Measurements from ENCODE around the gene EFNB2. TPM values are rescaled to one million over a fixed set of nuclear protein-coding genes. Genes with fewer than 3 reads are reported as not detected.

Gene EFNB2
- total RNA-seq, result 10 to 100 TPM; 17.1 to 45.4 (median 28.3) TPM

GRCh38 chr13:106535552-106536243, at the start of gene EFNB2:
Gene EFNB2 (minus strand): TSS chr13:106535662. CDS start chr13:106534964, 698 bp downstream.
- peaks cover 29% of the 10 kb centered on the region for H3K4me1 ChIP-seq
- no peaks in the 10 kb centered on the region for H3K36me3 ChIP-seq
- TF ChIP-seq, protein P1, sequence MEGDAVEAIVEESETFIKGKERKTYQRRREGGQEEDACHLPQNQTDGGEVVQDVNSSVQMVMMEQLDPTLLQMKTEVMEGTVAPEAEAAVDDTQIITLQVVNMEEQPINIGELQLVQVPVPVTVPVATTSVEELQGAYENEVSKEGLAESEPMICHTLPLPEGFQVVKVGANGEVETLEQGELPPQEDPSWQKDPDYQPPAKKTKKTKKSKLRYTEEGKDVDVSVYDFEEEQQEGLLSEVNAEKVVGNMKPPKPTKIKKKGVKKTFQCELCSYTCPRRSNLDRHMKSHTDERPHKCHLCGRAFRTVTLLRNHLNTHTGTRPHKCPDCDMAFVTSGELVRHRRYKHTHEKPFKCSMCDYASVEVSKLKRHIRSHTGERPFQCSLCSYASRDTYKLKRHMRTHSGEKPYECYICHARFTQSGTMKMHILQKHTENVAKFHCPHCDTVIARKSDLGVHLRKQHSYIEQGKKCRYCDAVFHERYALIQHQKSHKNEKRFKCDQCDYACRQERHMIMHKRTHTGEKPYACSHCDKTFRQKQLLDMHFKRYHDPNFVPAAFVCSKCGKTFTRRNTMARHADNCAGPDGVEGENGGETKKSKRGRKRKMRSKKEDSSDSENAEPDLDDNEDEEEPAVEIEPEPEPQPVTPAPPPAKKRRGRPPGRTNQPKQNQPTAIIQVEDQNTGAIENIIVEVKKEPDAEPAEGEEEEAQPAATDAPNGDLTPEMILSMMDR (IDR thresholded peaks at IDR 0.05), result no peak
- TF ChIP-seq POLR2A (IDR thresholded peaks at IDR 0.05), result peak in 1 of 2 donors; percentile 67
- TF ChIP-seq POLR2AphosphoS5 (IDR thresholded peaks at IDR 0.05), result peak in 1 of 3 donors; percentile 25
- H3K4me3 ChIP-seq, result peak within 1 kb of the TSS; percentile 81
- no peaks in the 10 kb centered on the region for H3K27me3 ChIP-seq
- H3K9me3 ChIP-seq, result no peaks in the 10 kb centered on the region
- WGBS, result no CpG with 5 or more reads among the region's 102 CpGs
- peak within 1 kb of the TSS; percentile 84 for H3K27ac ChIP-seq
- DNase-seq (ENCODE audit: low spot score in 2 of 2), result peak; percentile 84 to 85

DNA sequence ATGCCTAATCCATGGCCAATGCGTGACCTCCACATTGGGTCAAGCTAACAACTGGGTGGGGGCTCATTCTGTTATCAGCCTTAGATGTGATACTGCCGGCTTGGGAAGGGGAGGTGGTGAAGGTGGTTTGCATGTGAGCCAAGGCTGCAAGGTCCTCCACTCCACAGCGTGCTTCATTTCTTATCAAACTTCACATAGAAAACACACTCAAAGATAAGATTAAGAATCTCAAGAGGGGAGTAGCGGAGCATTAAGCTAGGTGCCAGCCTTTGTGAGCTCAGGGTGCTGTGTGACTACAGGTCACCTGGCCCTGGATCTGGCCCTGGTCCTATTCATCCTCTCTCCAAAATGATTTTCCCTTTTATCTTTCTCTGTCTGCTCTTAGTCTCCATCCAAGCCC, 45.8 kb upstream of the EFNB2 start:
- 82% methylated on average over 4 of the region's 4 CpGs for whole genome bisulfite sequencing
- no peaks in the 10 kb centered on the region for H3K4me1 ChIP-seq
- H3K36me3 ChIP-seq, result no peaks in the 10 kb centered on the region
- no peak overlapping the region for H3K27ac ChIP-seq
- DNase-seq (ENCODE audit: low spot score in 2 of 2), result no peak
- H3K27me3 ChIP-seq, result no peaks in the 10 kb centered on the region
- H3K9me3 ChIP-seq, result no peaks in the 10 kb centered on the region
- TF ChIP-seq EP300 (IDR thresholded peaks at IDR 0.05) (no peak), POLR2AphosphoS5 (IDR thresholded peaks at IDR 0.05) (no peak)
- TF ChIP-seq, protein P1 (IDR thresholded peaks at IDR 0.05), result no peak
- H3K4me3 ChIP-seq, result no peak overlapping the region

DNA sequence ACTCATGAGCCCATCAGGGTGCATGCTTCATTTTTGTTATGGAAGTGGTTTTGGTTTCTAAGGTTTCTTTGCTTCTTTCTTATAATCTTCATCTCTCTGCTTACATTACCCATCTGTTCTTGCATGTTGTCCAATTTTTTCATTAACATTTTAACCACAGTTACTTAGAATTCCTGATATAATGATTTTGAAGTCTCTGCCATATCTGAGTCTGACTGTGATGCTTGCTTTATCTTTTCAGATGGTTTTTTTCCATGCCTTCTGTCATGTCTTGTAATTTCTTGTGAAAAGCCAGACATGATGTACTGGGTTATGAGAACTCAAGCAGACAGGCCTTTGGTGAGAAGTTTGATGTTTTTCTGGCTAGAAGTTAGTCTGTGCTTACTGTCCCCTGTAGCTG, 40.4 kb upstream of the EFNB2 start:
- no peaks in the 10 kb centered on the region for H3K36me3 ChIP-seq
- no peak overlapping the region for H3K4me3 ChIP-seq
- no peak overlapping the region for H3K27ac ChIP-seq

DNA sequence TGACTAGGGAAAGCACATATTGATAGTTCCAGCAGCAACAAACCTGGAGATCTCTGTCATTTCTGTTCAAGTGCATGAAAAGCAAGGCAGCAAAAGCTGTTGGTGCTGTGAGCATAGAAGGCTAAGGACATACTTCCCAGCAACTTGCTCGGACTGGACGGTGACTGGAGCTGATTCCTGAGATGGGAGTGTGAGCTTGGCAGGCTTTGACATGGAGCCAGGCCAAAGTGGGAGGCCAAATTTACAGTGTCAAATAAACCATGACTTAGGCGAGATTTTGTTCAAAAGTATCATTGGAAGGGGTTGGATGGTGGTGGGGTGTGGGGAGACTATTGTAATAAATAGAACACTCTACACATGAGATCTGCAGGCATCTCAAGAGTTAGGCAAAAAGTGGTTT, 38.4 kb upstream of the EFNB2 start:
- H3K27ac ChIP-seq, result peak overlapping the region; percentile 69
- peak in 1 of 2 donors; percentile 70 for DNase-seq (ENCODE audit: low spot score in 2 of 2)
- no peaks in the 10 kb centered on the region for H3K9me3 ChIP-seq
- H3K27me3 ChIP-seq, result no peaks in the 10 kb centered on the region
- WGBS, result 31% methylated on average over 3 of the region's 3 CpGs
- H3K36me3 ChIP-seq, result no peaks in the 10 kb centered on the region
- TF ChIP-seq, protein P1 (IDR thresholded peaks at IDR 0.05), result no peak
- TF ChIP-seq POLR2AphosphoS5 (IDR thresholded peaks at IDR 0.05) (no peak), POLR2A (IDR thresholded peaks at IDR 0.05) (no peak), EP300 (IDR thresholded peaks at IDR 0.05) (no peak)
- H3K4me3 ChIP-seq, result no peak overlapping the region
- H3K4me1 ChIP-seq, result peaks cover 21% of the 10 kb centered on the region

More for the DNA sequence above, 40.4 kb upstream of the EFNB2 start:
- DNase-seq (ENCODE audit: low spot score in 2 of 2), result no peak
- Histone ChIP-seq H3K4me1 (peaks cover 13% of the 10 kb centered on the region), H3K9me3 (no peaks in the 10 kb centered on the region), H3K27me3 (no peaks in the 10 kb centered on the region)
- no peak for TF ChIP-seq POLR2AphosphoS5 (IDR thresholded peaks at IDR 0.05)
- no peak for TF ChIP-seq EP300 (IDR thresholded peaks at IDR 0.05)

DNA sequence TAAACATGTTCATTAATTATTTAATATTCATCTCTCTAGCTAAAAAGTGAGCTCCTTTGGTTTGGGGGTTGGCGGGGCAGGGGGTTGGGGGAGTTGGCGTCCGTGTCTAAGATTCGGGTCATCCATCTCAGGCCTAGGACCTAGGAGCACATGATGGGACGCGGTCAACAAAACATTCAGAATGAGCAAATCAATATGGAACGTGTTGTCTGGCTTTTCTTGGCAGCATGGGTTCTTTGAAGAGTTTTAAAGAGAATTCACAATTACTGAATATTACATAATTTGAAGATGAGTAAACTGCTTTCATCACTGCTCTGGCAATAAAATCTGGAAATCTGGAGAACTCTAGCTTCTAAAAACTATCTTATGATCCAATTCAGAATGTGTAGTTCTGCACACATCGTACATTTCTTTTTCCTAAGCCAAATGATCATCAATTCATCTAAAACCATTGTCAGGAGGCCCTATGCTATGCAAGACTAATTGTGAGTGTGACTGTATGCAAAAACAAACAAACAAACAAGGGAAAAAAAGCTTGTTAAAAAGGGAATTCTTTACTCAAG, 37.9 kb upstream of the EFNB2 start:
- no peaks in the 10 kb centered on the region for H3K9me3 ChIP-seq
- WGBS, result 68% methylated on average over 8 of the region's 8 CpGs
- TF ChIP-seq, protein P1 (IDR thresholded peaks at IDR 0.05), result no peak
- TF ChIP-seq POLR2A (IDR thresholded peaks at IDR 0.05), result no peak
- no peak for TF ChIP-seq EP300 (IDR thresholded peaks at IDR 0.05)
- no peak for TF ChIP-seq POLR2AphosphoS5 (IDR thresholded peaks at IDR 0.05)
- peak overlapping the region; percentile 69 for H3K27ac ChIP-seq
- H3K27me3 ChIP-seq, result no peaks in the 10 kb centered on the region
- H3K4me3 ChIP-seq, result no peak overlapping the region
- no peaks in the 10 kb centered on the region for H3K36me3 ChIP-seq
- peak in 1 of 2 donors; percentile 69 for DNase-seq (ENCODE audit: low spot score in 2 of 2)
- peaks cover 24% of the 10 kb centered on the region for H3K4me1 ChIP-seq
